Coronary artery (tissue), 2 donors: Measurements from ENCODE around the gene ASS1.

Experiments used
- DNase-seq: peaks from one replicate; pipeline ENCODE4 v3.0.0-alpha.2; 2017; ENCODE audit warnings: low spot score
- H3K27ac ChIP-seq, 2 donors: fragments of 200-600 bp; sonication (generic); one replicate each; pipeline ENCODE4 v1.5.1; 2016 to 2019
- H3K4me3 ChIP-seq: fragments of 200-600 bp; sonication (generic); 2 replicates; pipeline ENCODE4 v1.5.1; 2016; ENCODE audit warnings: mild to moderate bottlenecking, moderate library complexity
- CTCF ChIP-seq: fragments of 200-600 bp; sonication (generic); IDR thresholded peaks from one replicate; pipeline ENCODE4 v1.5.1; 2019; ENCODE audit warnings: antibody characterized with exemption

The ASS1 gene

GRCh38 chr9:130499804-130500263 lies 55.1 kb downstream of the ASS1 start:
- Histone ChIP-seq H3K4me3 (no peak overlapping the region), H3K27ac (no peak overlapping the region)
- no peak for TF ChIP-seq CTCF
- no peak for DNase-seq

- no peak for DNase-seq
- Histone ChIP-seq H3K4me3 (no peak overlapping the region), H3K27ac (no peak overlapping the region)
- TF ChIP-seq CTCF: no peak
Observed at GRCh38 chr9:130500340-130501180, 55.8 kb downstream of the ASS1 start.

GRCh38 chr9:130501639-130502038 lies 56.9 kb downstream of the ASS1 start:
- no peak overlapping the region for H3K4me3 ChIP-seq
- DNase-seq: no peak
- no peak overlapping the region for H3K27ac ChIP-seq
- TF ChIP-seq CTCF: no peak

GRCh38 chr9:130508218-130508617 lies 63.5 kb downstream of the ASS1 start:
- no peak overlapping the region for H3K4me3 ChIP-seq
- no peak for TF ChIP-seq CTCF
- no peak for DNase-seq
- no peak overlapping the region for H3K27ac ChIP-seq

GRCh38 chr9:130512199-130512598 lies 67.4 kb downstream of the ASS1 start:
- no peak overlapping the region for H3K27ac ChIP-seq
- TF ChIP-seq CTCF: no peak
- no peak for DNase-seq
- H3K4me3 ChIP-seq: no peak overlapping the region

- no peak for TF ChIP-seq CTCF
- H3K4me3 ChIP-seq: no peak overlapping the region
- no peak overlapping the region for H3K27ac ChIP-seq
- no peak for DNase-seq
Observed at GRCh38 chr9:130513078-130513477, 68.3 kb downstream of the ASS1 start.

GRCh38 chr9:130518233-130518632 lies 73.5 kb downstream of the ASS1 start:
- no peak overlapping the region for H3K4me3 ChIP-seq
- no peak for DNase-seq
- no peak for TF ChIP-seq CTCF
- H3K27ac ChIP-seq: no peak overlapping the region
